Glutamatergic neuron (in vitro differentiated cells): ENCODE data around the gene LENG9. TPM values are rescaled to one million over a fixed set of nuclear protein-coding genes. Genes with fewer than 3 reads are reported as not detected.

Experiments used
- DNase-seq: peaks from one replicate; pipeline ENCODE4 v3.0.0; 2022
- H3K27ac Mint-ChIP-seq: one replicate; pipeline ENCODE4 v1.8.0; 2020; ENCODE audit warnings: mild to moderate bottlenecking, mixed read lengths, inconsistent platforms; ENCODE audit not compliant: unreplicated experiment
- H3K27me3 Mint-ChIP-seq: one replicate; pipeline ENCODE4 v1.8.0; 2020; ENCODE audit warnings: mild to moderate bottlenecking, moderate library complexity, mixed read lengths, inconsistent platforms; ENCODE audit not compliant: unreplicated experiment
- H3K36me3 Mint-ChIP-seq: one replicate; pipeline ENCODE4 v1.8.0; 2020; ENCODE audit warnings: mild to moderate bottlenecking, mixed read lengths, inconsistent platforms; ENCODE audit not compliant: unreplicated experiment
- H3K4me1 Mint-ChIP-seq: one replicate; pipeline ENCODE4 v1.8.0; 2020; ENCODE audit warnings: mild to moderate bottlenecking, low read depth, mixed read lengths, inconsistent platforms; ENCODE audit not compliant: unreplicated experiment
- H3K4me3 Mint-ChIP-seq: one replicate; pipeline ENCODE4 v1.8.0; 2020; ENCODE audit warnings: mild to moderate bottlenecking, mixed read lengths, inconsistent platforms; ENCODE audit not compliant: unreplicated experiment
- H3K9me3 Mint-ChIP-seq: one replicate; pipeline ENCODE4 v1.8.0; 2020; ENCODE audit warnings: mild to moderate bottlenecking, moderate library complexity, mixed read lengths, inconsistent platforms; ENCODE audit not compliant: unreplicated experiment
- CTCF ChIP-seq: fragments of 200-600 bp; sonication (generic); IDR thresholded peaks from one replicate; pipeline ENCODE4 v1.5.0; 2021; ENCODE audit not compliant: partially characterized antibody, unreplicated experiment
- total RNA-seq: library from RNA; stranded (reverse); fragmentation: NEBNext Ultra II Directional; extraction: Animal tissue kit (Norgen Biotek cat#: 25700); gene quantifications from one replicate; pipeline ENCODE4 v1.2.1, GENCODE V29; 2021; ENCODE audit not compliant: unreplicated experiment

LENG9 gene
- total RNA-seq, 1 donor from 2014 or later = 4.7 TPM

- peak; percentile 72 for DNase-seq
These were observed 17.9 kb upstream of the LENG9 start for GRCh38 chr19:54481326-54481930.

GRCh38 chr19:54480051-54480450, 16.5 kb upstream of the LENG9 start:
- H3K27me3 Mint-ChIP-seq = peaks cover under 1% of the 10 kb centered on the region
- DNase-seq = no peak
- no peak overlapping the region for H3K4me3 Mint-ChIP-seq
- H3K27ac Mint-ChIP-seq = no peak overlapping the region
- no peak for TF ChIP-seq CTCF
- no peaks in the 10 kb centered on the region for H3K36me3 Mint-ChIP-seq
- H3K4me1 Mint-ChIP-seq = no peaks in the 10 kb centered on the region
- H3K9me3 Mint-ChIP-seq = no peaks in the 10 kb centered on the region

More at GRCh38 chr19:54481326-54481930, 17.9 kb upstream of the LENG9 start:
- Mint-ChIP-seq H3K36me3 (no peaks in the 10 kb centered on the region), H3K4me1 (no peaks in the 10 kb centered on the region), H3K4me3 (no peak overlapping the region), H3K27me3 (peaks cover 2% of the 10 kb centered on the region), H3K9me3 (no peaks in the 10 kb centered on the region), H3K27ac (no peak overlapping the region)
- TF ChIP-seq CTCF = peak; percentile 70

- H3K4me3 Mint-ChIP-seq = no peak overlapping the region
- H3K36me3 Mint-ChIP-seq = no peaks in the 10 kb centered on the region
- no peak overlapping the region for H3K27ac Mint-ChIP-seq
- peaks cover 5% of the 10 kb centered on the region for H3K27me3 Mint-ChIP-seq
- DNase-seq = peak; percentile 44
- no peaks in the 10 kb centered on the region for H3K9me3 Mint-ChIP-seq
- TF ChIP-seq CTCF = peak; percentile 70
- no peaks in the 10 kb centered on the region for H3K4me1 Mint-ChIP-seq
These were observed 15.2 kb upstream of the LENG9 start for GRCh38 chr19:54478677-54479266.

DNA sequence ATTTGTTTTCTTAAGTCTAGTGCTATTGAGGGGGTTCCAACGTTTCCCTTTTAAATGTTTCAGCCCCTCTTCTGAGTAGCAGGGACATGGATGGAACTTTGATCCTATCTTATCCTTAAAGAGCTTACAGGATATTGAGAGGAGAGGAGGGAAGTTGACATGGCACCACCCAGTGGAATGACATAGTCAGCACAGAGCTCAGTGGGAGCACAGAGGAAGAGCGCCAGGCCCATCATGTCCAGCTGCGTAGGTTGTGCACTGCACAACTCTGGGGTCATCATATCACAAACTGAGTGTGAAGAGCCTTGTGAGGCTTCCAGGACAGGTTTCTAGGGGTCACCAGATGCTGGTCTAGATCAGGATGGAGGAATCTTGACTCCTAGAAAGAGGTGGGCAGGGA, 14.1 kb upstream of the LENG9 start:
- H3K4me3 Mint-ChIP-seq = no peak overlapping the region
- H3K36me3 Mint-ChIP-seq = no peaks in the 10 kb centered on the region
- H3K27ac Mint-ChIP-seq = no peak overlapping the region
- no peak for TF ChIP-seq CTCF
- no peaks in the 10 kb centered on the region for H3K4me1 Mint-ChIP-seq
- H3K27me3 Mint-ChIP-seq = peaks cover 8% of the 10 kb centered on the region
- DNase-seq = no peak
- H3K9me3 Mint-ChIP-seq = no peaks in the 10 kb centered on the region

GRCh38 chr19:54475706-54476105, 12.1 kb upstream of the LENG9 start:
- peaks cover 9% of the 10 kb centered on the region for H3K27me3 Mint-ChIP-seq
- TF ChIP-seq CTCF = no peak
- no peaks in the 10 kb centered on the region for H3K4me1 Mint-ChIP-seq
- no peak for DNase-seq
- no peaks in the 10 kb centered on the region for H3K36me3 Mint-ChIP-seq
- H3K27ac Mint-ChIP-seq = no peak overlapping the region
- H3K9me3 Mint-ChIP-seq = no peaks in the 10 kb centered on the region
- no peak overlapping the region for H3K4me3 Mint-ChIP-seq
